ENCODE results near the gene RAB22A. TPM values are rescaled to one million over a fixed set of nuclear protein-coding genes. Genes with fewer than 3 reads are reported as not detected.

RAB22A gene
- total RNA-seq, 4 donors from 2014 or later = 4.2 to 25.9 (median 20.7) TPM

DNA sequence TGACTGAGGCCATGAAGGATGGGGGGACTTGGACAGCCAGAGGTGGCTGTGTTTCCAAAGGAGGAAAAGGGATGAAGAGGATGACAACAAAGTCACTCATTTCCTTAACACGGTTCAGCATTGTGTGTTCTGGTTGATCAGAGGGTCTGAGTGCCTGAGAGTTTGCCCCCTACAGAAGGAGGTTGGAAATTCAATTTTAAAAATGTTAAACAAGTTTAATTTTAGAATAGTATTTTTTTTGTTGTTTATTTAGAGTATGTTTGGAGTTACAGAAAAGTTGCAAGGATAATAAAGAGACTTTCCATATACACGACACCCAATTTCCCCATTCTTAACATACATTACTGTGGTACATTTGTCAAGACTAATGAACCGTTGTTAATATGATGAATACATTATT is 69.2 kb downstream of the RAB22A start:
- no peak for DNase-seq
- in situ Hi-C loops (cut with MboI; ENCODE audit: low pct_ligation_motif_present in 1 of 4, low pct_unique_long_range_greater_than_20kb in 1 of 4, low sequenced_read_pairs in 3 of 4) = no loop called here
- Histone ChIP-seq H3K4me3 (no peak overlapping the region), H3K36me3 (no peaks in the 10 kb centered on the region), H3K9me3 (no peaks in the 10 kb centered on the region), H3K27me3 (no peaks in the 10 kb centered on the region), H3K27ac (no peak overlapping the region), H3K4me1 (no peaks in the 10 kb centered on the region)
- TF ChIP-seq POLR2A (IDR thresholded peaks at IDR 0.05) (no peak), POLR2AphosphoS5 (IDR thresholded peaks at IDR 0.05) (no peak), CTCF (IDR thresholded peaks at IDR 0.05) (no peak), EP300 (IDR thresholded peaks at IDR 0.05; ENCODE audit: low read depth) (no peak)
- intact Hi-C loops (cut with DNase I; ENCODE audit: low total_unique reads) = no loop called here
- WGBS, 2 donors (ENCODE audit: low coverage in 1 of 2) = 71 to 72% methylated on average over 3 of the region's 3 CpGs

- H3K4me1 ChIP-seq = no peaks in the 10 kb centered on the region
- H3K36me3 ChIP-seq = no peaks in the 10 kb centered on the region
- in situ Hi-C loops (cut with MboI; ENCODE audit: low pct_ligation_motif_present in 1 of 4, low pct_unique_long_range_greater_than_20kb in 1 of 4, low sequenced_read_pairs in 3 of 4) (no loop called here), intact Hi-C loops (cut with DNase I; ENCODE audit: low total_unique reads) (no loop called here)
- H3K27ac ChIP-seq = no peak overlapping the region
- H3K27me3 ChIP-seq = no peaks in the 10 kb centered on the region
- H3K4me3 ChIP-seq = no peak overlapping the region
- TF ChIP-seq EP300 (IDR thresholded peaks at IDR 0.05; ENCODE audit: low read depth) (no peak), CTCF (IDR thresholded peaks at IDR 0.05) (no peak), POLR2AphosphoS5 (IDR thresholded peaks at IDR 0.05) (no peak), POLR2A (IDR thresholded peaks at IDR 0.05) (no peak)
- 90 to 100% methylated on average over 1 to 7 of the region's 7 CpGs for WGBS, 2 donors (ENCODE audit: low coverage in 1 of 2)
- no peak for DNase-seq
- no peaks in the 10 kb centered on the region for H3K9me3 ChIP-seq
Measured at GRCh38 chr20:58381627-58382026, 72.1 kb downstream of the RAB22A start.

- TF ChIP-seq POLR2A (IDR thresholded peaks at IDR 0.05) (no peak), CTCF (IDR thresholded peaks at IDR 0.05) (no peak), POLR2AphosphoS5 (IDR thresholded peaks at IDR 0.05) (no peak), EP300 (IDR thresholded peaks at IDR 0.05; ENCODE audit: low read depth) (no peak)
- Histone ChIP-seq H3K4me3 (no peak overlapping the region), H3K27me3 (no peaks in the 10 kb centered on the region), H3K9me3 (no peaks in the 10 kb centered on the region), H3K36me3 (no peaks in the 10 kb centered on the region), H3K4me1 (no peaks in the 10 kb centered on the region), H3K27ac (no peak overlapping the region)
- 51 to 76% methylated on average over 2 to 4 of the region's 4 CpGs for WGBS, 2 donors (ENCODE audit: low coverage in 1 of 2)
- intact Hi-C loops (cut with DNase I; ENCODE audit: low total_unique reads) = no loop called here
- in situ Hi-C loops (cut with MboI; ENCODE audit: low pct_ligation_motif_present in 1 of 4, low pct_unique_long_range_greater_than_20kb in 1 of 4, low sequenced_read_pairs in 3 of 4) = no loop called here
- DNase-seq = no peak
Measured at GRCh38 chr20:58382096-58382495, 72.6 kb downstream of the RAB22A start.

DNA sequence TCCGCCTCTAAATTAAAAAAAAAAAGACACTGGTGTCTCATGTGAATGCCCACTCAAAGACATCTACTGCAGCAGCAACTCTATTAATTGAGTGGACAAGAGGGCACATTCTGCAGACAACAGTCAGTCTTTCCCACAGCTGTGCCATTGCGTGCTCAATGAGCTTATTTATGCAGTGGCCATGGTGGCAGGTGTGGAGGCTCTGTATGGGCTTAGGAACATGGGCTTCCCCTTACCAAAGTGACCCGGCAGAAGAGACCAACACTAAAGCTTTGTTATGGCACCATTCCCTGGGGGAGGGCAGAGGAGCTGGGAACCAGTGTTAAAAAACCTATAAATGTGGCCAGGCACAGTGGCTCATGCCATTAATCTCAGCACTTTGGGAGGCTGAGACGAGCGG is 75.3 kb downstream of the RAB22A start:
- no peak for DNase-seq
- peaks cover 0 to 3% (median 1%) of the 10 kb centered on the region in 4 donors for H3K4me1 ChIP-seq
- 86 to 89% methylated on average over 2 to 5 of the region's 5 CpGs for WGBS, 2 donors (ENCODE audit: low coverage in 1 of 2)
- TF ChIP-seq POLR2AphosphoS5 (IDR thresholded peaks at IDR 0.05) (no peak), POLR2A (IDR thresholded peaks at IDR 0.05) (no peak), CTCF (IDR thresholded peaks at IDR 0.05) (no peak), EP300 (IDR thresholded peaks at IDR 0.05; ENCODE audit: low read depth) (no peak)
- no peaks in the 10 kb centered on the region for H3K9me3 ChIP-seq
- H3K36me3 ChIP-seq = no peaks in the 10 kb centered on the region
- H3K4me3 ChIP-seq = no peak overlapping the region
- H3K27me3 ChIP-seq = no peaks in the 10 kb centered on the region
- intact Hi-C loops (cut with DNase I; ENCODE audit: low total_unique reads) = no loop called here
- H3K27ac ChIP-seq = no peak overlapping the region
- in situ Hi-C loops (cut with MboI; ENCODE audit: low pct_ligation_motif_present in 1 of 4, low pct_unique_long_range_greater_than_20kb in 1 of 4, low sequenced_read_pairs in 3 of 4) = no loop called here
